NCI-H1930 (cell line): ENCODE results near the gene LURAP1L.

Experiments
- DNase-seq, 2 experiments: peaks; one replicate each; lab custom pipeline; 2025; lab: John Stamatoyannopoulos, UW

Gene LURAP1L

DNA sequence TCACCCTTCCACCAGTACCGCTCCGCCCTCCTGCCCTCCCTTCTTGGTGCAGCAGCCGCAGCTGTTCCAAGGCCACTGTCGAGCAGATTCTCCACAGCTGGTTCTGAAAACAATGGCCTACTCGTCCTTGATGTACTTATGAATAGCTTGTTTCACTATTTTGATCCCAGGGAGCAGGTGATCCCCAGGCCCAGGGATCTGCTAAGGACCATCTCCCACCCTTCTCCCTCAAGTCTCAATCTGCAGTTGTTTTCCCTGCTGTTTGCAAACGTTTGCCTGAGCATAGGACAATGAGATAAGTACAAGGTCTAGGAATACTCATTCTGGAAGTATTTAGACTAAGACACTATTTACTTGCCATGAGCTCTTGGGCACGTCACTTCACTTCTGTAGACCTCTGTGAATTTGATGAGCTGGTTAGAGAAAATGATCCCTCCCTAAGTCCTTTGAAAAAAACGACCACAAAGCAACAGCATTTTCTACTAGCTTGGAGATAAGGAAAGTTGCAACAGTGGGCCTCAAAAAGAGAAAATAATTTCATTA is 1.8 kb downstream of the LURAP1L start:
- DNase-seq = no peak

GRCh38 chr9:12777121-12778022 is 2.6 kb downstream of the LURAP1L start:
- DNase-seq = no peak

- no peak for DNase-seq
Observed at GRCh38 chr9:12778389-12778788, 3.6 kb downstream of the LURAP1L start.

GRCh38 chr9:12781226-12781733 is 6.5 kb downstream of the LURAP1L start:
- DNase-seq = no peak

- no peak for DNase-seq
Observed at GRCh38 chr9:12783767-12784460, 9.1 kb downstream of the LURAP1L start.

- no peak for DNase-seq
Observed at GRCh38 chr9:12784461-12785259, 9.8 kb downstream of the LURAP1L start.

DNA sequence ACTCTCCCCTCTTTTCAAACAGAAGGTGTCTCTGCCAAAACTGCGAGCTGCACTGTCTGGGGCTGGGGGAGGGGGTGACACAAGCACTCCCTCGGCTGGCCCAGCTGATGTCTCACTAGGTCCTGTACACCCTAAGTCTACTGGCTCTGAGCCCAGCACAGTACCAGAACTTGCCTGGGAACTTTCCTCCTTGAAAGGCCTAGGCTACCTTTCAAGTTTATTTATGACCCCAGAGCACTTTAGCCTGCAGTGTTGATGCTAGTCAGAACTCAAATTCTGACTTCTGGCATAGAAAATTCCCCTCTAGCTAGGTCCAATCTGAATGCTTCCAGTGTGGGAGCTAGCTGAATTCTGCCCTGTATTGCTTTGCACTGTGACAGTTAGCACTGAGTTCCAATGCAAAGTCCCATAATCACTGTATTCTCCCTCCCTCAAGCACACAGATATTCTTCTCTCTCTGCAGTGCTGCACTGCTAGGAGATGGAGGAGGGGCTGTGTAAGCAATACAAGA is 10.5 kb downstream of the LURAP1L start:
- DNase-seq = no peak

- no peak for DNase-seq
Observed at GRCh38 chr9:12785941-12786340, 11.1 kb downstream of the LURAP1L start.

GRCh38 chr9:12790001-12790400 is 15.2 kb downstream of the LURAP1L start:
- no peak for DNase-seq

GRCh38 chr9:12790883-12791282 is 16.1 kb downstream of the LURAP1L start:
- no peak for DNase-seq

- no peak for DNase-seq
Observed at GRCh38 chr9:12794101-12794799, 19.4 kb downstream of the LURAP1L start.

DNA sequence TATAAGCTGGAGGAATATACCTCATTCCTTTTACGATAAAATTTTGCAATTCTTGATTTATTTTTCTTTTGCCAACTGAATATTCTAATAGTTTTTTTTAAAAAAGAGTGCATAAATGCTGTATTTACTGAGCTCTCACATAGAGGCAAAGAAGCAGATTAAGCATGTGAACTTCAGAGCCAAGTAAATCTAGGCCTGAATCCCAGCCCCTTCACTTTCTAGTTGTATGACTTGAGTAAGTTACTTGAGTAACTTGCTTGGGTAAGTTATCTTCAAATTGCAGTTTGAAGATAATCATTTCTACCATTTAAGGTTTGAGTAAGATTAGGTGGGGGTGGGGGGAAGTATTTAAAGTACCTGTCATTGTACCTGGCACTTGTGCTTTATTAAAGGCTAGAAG is 21.8 kb downstream of the LURAP1L start:
- no peak for DNase-seq

- no peak for DNase-seq
Observed at GRCh38 chr9:12797037-12797436, 22.2 kb downstream of the LURAP1L start.

DNA sequence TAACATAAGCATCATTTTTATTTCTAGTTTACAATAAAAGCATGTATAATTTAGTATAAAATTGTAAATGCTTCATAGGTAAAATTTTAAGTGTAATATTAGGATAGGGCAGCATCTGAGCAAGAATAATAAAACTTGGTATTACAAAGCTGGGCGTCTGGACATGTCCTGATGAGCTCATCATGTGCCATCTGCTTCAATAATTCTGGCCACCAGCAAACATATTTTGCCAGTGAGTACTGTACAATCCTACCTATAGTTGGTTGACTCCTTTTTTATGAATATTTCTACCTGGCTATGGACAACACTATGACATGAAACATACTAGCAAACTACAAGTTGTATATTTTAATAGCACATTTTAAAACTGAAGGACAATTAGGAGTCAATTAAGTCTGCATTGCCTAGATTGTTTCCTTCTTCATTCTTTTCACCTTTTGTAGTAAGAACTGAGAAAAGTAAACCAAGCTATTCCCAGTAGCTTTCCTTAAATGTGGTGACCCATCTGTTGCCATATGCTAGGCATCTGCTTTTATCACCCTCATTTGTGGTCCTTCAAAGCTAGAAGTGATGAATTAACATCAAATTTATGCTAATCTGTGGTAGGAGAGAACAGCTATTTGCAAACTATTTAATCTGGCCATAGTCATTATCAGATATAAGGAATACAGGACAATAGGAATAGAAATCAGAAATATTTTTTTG is 23.4 kb downstream of the LURAP1L start:
- DNase-seq = no peak

- DNase-seq = no peak
Observed at GRCh38 chr9:12801187-12801586, 26.4 kb downstream of the LURAP1L start.

DNA sequence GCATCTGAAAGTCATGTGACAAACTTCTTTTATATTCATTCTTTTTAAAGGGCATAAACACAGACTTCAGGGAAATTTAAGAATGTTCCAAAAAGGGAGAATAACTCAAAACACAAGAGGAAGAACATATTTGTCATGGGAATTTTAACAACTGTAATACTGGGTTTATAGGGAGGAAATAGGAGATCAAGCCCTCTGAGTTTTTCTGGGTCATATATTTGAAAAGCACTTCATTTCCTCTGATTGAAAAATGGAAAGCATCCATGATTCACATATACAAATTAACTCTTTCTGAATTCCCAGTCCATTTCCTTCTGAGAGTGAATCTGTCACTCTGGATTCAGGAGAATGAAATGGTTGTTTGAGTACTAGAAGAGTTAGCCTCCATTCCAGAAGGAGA is 26.8 kb downstream of the LURAP1L start:
- DNase-seq = no peak

DNA sequence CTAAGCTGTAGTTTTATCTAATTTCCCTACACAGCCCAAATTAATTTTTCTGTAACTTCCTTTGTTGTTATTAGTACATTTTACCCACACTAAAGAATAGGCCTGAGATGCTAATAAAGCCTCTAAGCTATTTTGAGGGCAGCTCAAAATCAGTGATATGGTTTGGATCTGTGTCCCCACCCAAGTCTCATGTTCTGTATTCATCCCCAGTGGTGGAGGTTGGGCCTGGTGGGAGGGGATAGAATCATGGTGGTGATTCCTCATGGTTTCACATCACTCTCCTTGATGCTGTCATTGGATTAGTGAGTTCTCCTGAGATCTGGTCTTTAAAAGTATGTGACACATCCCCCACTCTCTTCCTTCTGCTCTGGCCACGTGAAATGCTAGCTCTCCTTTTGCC is 27.3 kb downstream of the LURAP1L start:
- no peak for DNase-seq

GRCh38 chr9:12808569-12808968 is 33.7 kb downstream of the LURAP1L start:
- DNase-seq = no peak

DNA sequence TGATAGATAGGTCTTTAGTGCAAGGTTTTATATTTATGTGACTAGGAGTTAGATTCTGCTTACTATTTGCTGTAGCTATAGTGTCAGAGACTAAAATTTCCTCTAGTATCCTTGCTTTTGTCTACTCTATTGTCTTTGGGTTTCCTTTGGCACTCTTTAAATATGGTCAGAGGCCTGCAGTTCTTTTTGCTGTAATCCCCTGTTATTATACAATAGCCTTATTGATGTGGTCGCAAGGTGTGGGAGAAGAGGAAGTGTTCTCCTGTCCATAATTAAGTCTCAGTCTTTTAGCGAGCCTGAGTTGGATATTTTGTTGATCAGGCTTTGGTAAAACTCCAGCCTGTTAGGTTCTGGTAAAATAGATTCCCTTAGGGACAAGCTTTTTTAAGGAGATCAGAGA is 34.9 kb downstream of the LURAP1L start:
- DNase-seq = no peak

- no peak for DNase-seq
Observed at GRCh38 chr9:12811935-12812334, 37.1 kb downstream of the LURAP1L start.

GRCh38 chr9:12812710-12813109 is 37.9 kb downstream of the LURAP1L start:
- no peak for DNase-seq
